HepG2 (cell line): ENCODE measurements around the gene NAV2. TPM values are rescaled to one million over a fixed set of nuclear protein-coding genes. Genes with fewer than 3 reads are reported as not detected.

Source experiments
- ATAC-seq: fragments of 200-7000 bp; cut with Tn5 transposase; 3 replicates; pipeline ENCODE4 v1.9.1; 2020; ENCODE audit warnings: mild to moderate bottlenecking, moderate library complexity
- BruUV-seq: library from RNA; stranded (reverse); fragments of 400-500 nt; replicated peaks from 2 replicates; lab custom pipeline; 2021; lab: Mats Ljungman, UMichigan
- CTCF ChIA-PET: fragments of 300-600 bp; formaldehyde crosslinking; extraction: SDS; loops from one replicate; lab custom pipeline; 2021; ENCODE audit warnings: low total read pairs, inconsistent platforms, low intra/inter-chr PET ratio; lab: Yijun Ruan, JAX
- POLR2A ChIA-PET: fragments of 350-600 bp; sonication (Branson Sonifier 250); formaldehyde crosslinking; loops from one replicate; lab custom pipeline; 2020; ENCODE audit warnings: antibody characterized with exemption, inconsistent platforms; lab: Yijun Ruan, JAX
- DNase-seq: peaks from one replicate; pipeline ENCODE4 v3.0.0-alpha.2; 2015; ENCODE audit warnings: low spot score
- FAIRE-seq: peaks from 3 replicates; lab custom pipeline; 2011; peaks lifted over from hg19 to GRCh38; lab: Jason Lieb, UNC
- H2AFZ ChIP-seq: one replicate; pipeline ENCODE4 v1.6.1; 2011; ENCODE audit warnings: low read length, inconsistent platforms
- H3K27ac ChIP-seq: fragments of 300-600 bp; 3 replicates; pipeline ENCODE4 v1.8.0; 2011; ENCODE audit warnings: mixed run types, mild to moderate bottlenecking, mixed read lengths, low read length, inconsistent platforms; ENCODE audit not compliant: insufficient read depth; ENCODE audit errors: extremely low read length
- H3K27me3 ChIP-seq, 2 experiments: fragments of 200-600 bp in 1 of 2; 2 replicates in 1 of 2; 3 replicates in 1 of 2; pipeline versions ENCODE4 v1.6.0 to v1.8.0; 2011; ENCODE audit warnings: low read length in 2 of 2, mild to moderate bottlenecking in 2 of 2, moderate library complexity in 2 of 2, inconsistent platforms in 1 of 2; ENCODE audit not compliant: insufficient read depth in 2 of 2, control insufficient read depth in 1 of 2
- H3K36me3 ChIP-seq, 2 experiments: fragments of 200-600 bp in 1 of 2; replicated peaks in 1 of 2; 2 replicates in 1 of 2; 3 replicates in 1 of 2; pipeline versions ENCODE4 v1.5.1 to v1.8.0; 2011; ENCODE audit warnings: low read length in 2 of 2, inconsistent platforms in 1 of 2; ENCODE audit not compliant: insufficient read depth in 2 of 2, control insufficient read depth in 1 of 2
- H3K4me1 ChIP-seq: 2 replicates; pipeline ENCODE4 v1.5.1; 2012; ENCODE audit warnings: low read length, inconsistent platforms; ENCODE audit not compliant: insufficient read depth
- H3K4me2 ChIP-seq: 2 replicates; pipeline ENCODE4 v1.6.0; 2011; ENCODE audit warnings: low read depth, low read length, inconsistent platforms
- H3K4me3 ChIP-seq, 3 experiments: fragments of 200-600 bp in 1 of 3; sonication (generic), shearing (Covaris generic) in 1 of 3; replicated peaks in 1 of 3; 2 replicates each; pipeline ENCODE4 v1.5.1; 2011 to 2016; ENCODE audit warnings: low read length in 3 of 3, inconsistent platforms in 2 of 3, low read depth in 2 of 3, mild to moderate bottlenecking in 2 of 3, control low read depth in 1 of 3, mixed read lengths in 1 of 3; ENCODE audit not compliant: insufficient read depth in 1 of 3
- H3K79me2 ChIP-seq: one replicate; pipeline ENCODE4 v1.6.1; 2011; ENCODE audit warnings: low read length, inconsistent platforms; ENCODE audit not compliant: insufficient read depth
- H3K9ac ChIP-seq: 2 replicates; pipeline ENCODE4 v1.6.0; 2011; ENCODE audit warnings: mild to moderate bottlenecking, low read depth, low read length, inconsistent platforms; ENCODE audit not compliant: insufficient read depth
- H3K9me3 ChIP-seq: 2 replicates; pipeline ENCODE4 v1.5.1; 2012; ENCODE audit warnings: mild to moderate bottlenecking, low read length
- H4K20me1 ChIP-seq: 2 replicates; pipeline ENCODE4 v1.6.0; 2011; ENCODE audit warnings: inconsistent platforms, mild to moderate bottlenecking, low read length, moderate library complexity; ENCODE audit not compliant: insufficient read depth
- FOXA1 ChIP-seq, 2 experiments: fragments of 450-650 bp in 1 of 2; sonication (generic) in 1 of 2; formaldehyde crosslinking in 1 of 2; IDR thresholded peaks; 2 replicates each; pipeline versions ENCODE4 v1.4.0 to v1.6.1; 2016 to 2020; ENCODE audit warnings: missing genetic modification reagents in 1 of 2
- FOXA3 ChIP-seq: IDR thresholded peaks from 2 replicates; pipeline ENCODE4 v1.6.1; 2016; ENCODE audit warnings: missing genetic modification reagents, missing compliant biosample characterization
- GZF1 ChIP-seq: sonication (generic); formaldehyde crosslinking; IDR thresholded peaks from 2 replicates; pipeline ENCODE4 v1.5.1; 2020; ENCODE audit warnings: mild to moderate bottlenecking, missing genetic modification reagents
- HMGA1 ChIP-seq: sonication (generic); formaldehyde crosslinking; conservative IDR thresholded peaks from 2 replicates; pipeline ENCODE4 v1.4.0; 2020; ENCODE audit warnings: missing genetic modification reagents
- HNRNPH1 ChIP-seq: fragments of 200-400 bp; formaldehyde crosslinking; optimal IDR thresholded peaks from 2 replicates; pipeline ENCODE3; 2017; ENCODE audit warnings: mild to moderate bottlenecking, low read depth, low read length
- IRF9 ChIP-seq: sonication (generic); formaldehyde crosslinking; IDR thresholded peaks from 2 replicates; pipeline ENCODE4 v1.8.0; 2022; ENCODE audit warnings: missing genetic modification reagents, mild to moderate bottlenecking, borderline replicate concordance
- NCOA1 ChIP-seq: sonication (generic); formaldehyde crosslinking; IDR thresholded peaks from 2 replicates; pipeline ENCODE4 v1.9.0; 2021; ENCODE audit warnings: missing genetic modification reagents
- NR2F2 ChIP-seq: IDR thresholded peaks from 2 replicates; pipeline ENCODE4 v1.6.1; 2012; ENCODE audit warnings: low read depth, inconsistent platforms, borderline replicate concordance
- SAP130 ChIP-seq: IDR thresholded peaks from 2 replicates; pipeline ENCODE4 v1.6.1; 2016; ENCODE audit warnings: low read depth
- SATB2 ChIP-seq: sonication (generic); formaldehyde crosslinking; IDR thresholded peaks from 2 replicates; pipeline ENCODE4 v1.5.0; 2020; ENCODE audit warnings: missing genetic modification reagents
- STAG1 ChIP-seq: sonication (generic); formaldehyde crosslinking; IDR thresholded peaks from 2 replicates; pipeline ENCODE4 v1.4.0; 2020; ENCODE audit warnings: missing genetic modification reagents
- TFAP4 ChIP-seq: sonication (generic); IDR thresholded peaks from 2 replicates; pipeline ENCODE4 v1.6.1; 2016; ENCODE audit warnings: low read depth, borderline replicate concordance
- ZFP82 ChIP-seq: sonication (generic); formaldehyde crosslinking; IDR thresholded peaks from 2 replicates; pipeline ENCODE4 v1.5.1; 2020; ENCODE audit warnings: mild to moderate bottlenecking, missing genetic modification reagents, borderline replicate concordance
- ZIK1 ChIP-seq: sonication (generic); formaldehyde crosslinking; IDR thresholded peaks from 2 replicates; pipeline ENCODE4 v1.5.0; 2020; ENCODE audit warnings: mild to moderate bottlenecking, low read depth, missing genetic modification reagents, borderline replicate concordance
- ZMAT3 ChIP-seq: sonication (generic); formaldehyde crosslinking; conservative IDR thresholded peaks from 2 replicates; pipeline ENCODE4 v1.7.0; 2021; ENCODE audit warnings: missing genetic modification reagents
- ZNF225 ChIP-seq: sonication (generic); formaldehyde crosslinking; IDR thresholded peaks from 2 replicates; pipeline ENCODE4 v1.4.0; 2020; ENCODE audit warnings: mild to moderate bottlenecking, missing genetic modification reagents
- ZNF251 ChIP-seq: sonication (generic); formaldehyde crosslinking; IDR thresholded peaks from 2 replicates; pipeline ENCODE4 v1.9.0; 2021; ENCODE audit warnings: mild to moderate bottlenecking, missing genetic modification reagents
- ZNF703 ChIP-seq: sonication (generic); formaldehyde crosslinking; IDR thresholded peaks from 2 replicates; pipeline ENCODE4 v1.5.1; 2020; ENCODE audit warnings: missing genetic modification reagents, mild to moderate bottlenecking, moderate library complexity, borderline replicate concordance
- ZNF75D ChIP-seq: sonication (generic); formaldehyde crosslinking; IDR thresholded peaks from 2 replicates; pipeline ENCODE4 v1.8.1; 2023; ENCODE audit warnings: missing genetic modification reagents, mild to moderate bottlenecking, borderline replicate concordance
- ZNF816 ChIP-seq: sonication (generic); formaldehyde crosslinking; IDR thresholded peaks from 2 replicates; pipeline ENCODE4 v1.8.0; 2022; ENCODE audit warnings: missing genetic modification reagents, mild to moderate bottlenecking, borderline replicate concordance
- ZNF83 ChIP-seq: sonication (generic); formaldehyde crosslinking; IDR thresholded peaks from 2 replicates; pipeline ENCODE4 v1.4.0; 2020; ENCODE audit warnings: missing genetic modification reagents, mild to moderate bottlenecking, borderline replicate concordance
- WGBS: methylation state at CpG from one replicate; pipeline ENCODE4 v1.1.6; 2017; ENCODE audit warnings: low lambda C conversion rate; 5-methylcytosine and 5-hydroxymethylcytosine counted together
- in situ Hi-C: cut with HindIII; loops from 2 replicates; pipeline ENCODE4 v1.10.0; 2017; ENCODE audit warnings: low pct_unique_long_range_greater_than_20kb; ENCODE audit not compliant: extremely low pct_ligation_motif_present
- intact Hi-C: fragments of 100-400 bp; cut with micrococcal nuclease; formaldehyde crosslinking; loops from one replicate; pipeline ENCODE4 v1.10.0; 2022; ENCODE audit not compliant: unreplicated experiment
- polyA plus RNA-seq, 8 experiments: library from polyadenylated mRNA; depleted of rRNA in 3 of 8; stranded (reverse) in 7 of 8; unstranded in 1 of 8; fragments of >200 nt; fragmentation: Illumina TruSeq in 4 of 8; extraction: Trizol in 4 of 8; gene quantifications; 2 replicates each; pipeline versions ENCODE4 v1.2.1 to v1.2.3, GENCODE V29; 2011 to 2016; ENCODE audit warnings: low read depth in 4 of 8, missing spikeins in 1 of 8, mixed read lengths in 1 of 8; ENCODE audit not compliant: insufficient read depth in 1 of 8
- total RNA-seq, 5 experiments: library from RNA; depleted of rRNA; stranded (reverse); fragments of >200 nt; fragmentation: Illumina TruSeq; extraction: Trizol; gene quantifications; 2 replicates each; pipeline ENCODE4 v1.2.3, GENCODE V29; 2016; ENCODE audit warnings: low read depth in 1 of 5
- TF ChIP-seq, protein P1 (sequence below): IDR thresholded peaks from 2 replicates; pipeline ENCODE4 v1.6.1; 2016; ENCODE audit warnings: low read depth

NAV2 gene
- total and polyA plus RNA-seq, 2 of the 13 experiments (the other 11 are each of a cell fraction or from before 2014, with no cell fraction given), result 9.3 to 34.6 TPM

DNA sequence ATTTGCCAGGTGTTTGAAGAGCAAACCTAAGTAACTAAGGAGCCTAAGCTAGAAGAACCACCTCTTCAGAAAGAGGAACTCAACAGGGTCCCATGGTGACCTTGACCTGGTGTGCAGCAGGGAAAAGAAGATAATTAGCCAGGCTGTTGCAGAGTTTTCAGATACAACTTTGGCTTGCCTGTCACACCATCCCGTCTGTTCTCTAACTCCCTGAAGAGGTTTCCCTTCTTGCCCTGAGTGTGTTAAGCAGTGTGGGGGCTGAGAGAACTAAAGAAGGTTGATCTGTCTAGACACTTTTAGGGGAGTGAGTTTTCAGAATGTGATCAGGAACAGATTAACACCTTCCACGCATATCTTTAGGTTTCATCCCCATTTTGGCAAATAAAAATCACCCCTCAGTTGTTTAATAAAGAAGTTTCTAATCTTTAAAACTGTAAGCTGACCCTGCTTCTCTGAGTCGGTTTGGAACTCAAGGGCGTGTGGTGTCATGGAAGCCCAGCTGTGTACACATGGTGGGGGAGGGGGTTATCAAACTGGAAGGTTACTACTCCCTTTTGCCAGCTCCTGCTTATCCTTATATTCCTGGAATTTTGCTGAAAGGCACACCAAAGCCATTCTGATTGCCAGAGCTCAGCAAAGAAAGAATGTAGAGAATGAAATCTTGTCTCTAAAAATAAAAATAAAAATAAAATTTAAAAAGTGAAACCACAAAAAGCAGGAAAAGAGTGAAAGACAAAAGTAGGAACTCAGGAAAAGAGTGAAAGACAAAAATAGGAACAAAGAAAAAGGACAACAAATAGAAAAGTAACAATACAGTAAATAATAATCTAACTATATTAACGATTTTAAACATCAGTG lies 377.4 kb downstream of the NAV2 start:
- Histone ChIP-seq H2AFZ (no peak overlapping the region), H3K27ac (peak overlapping the region; percentile 20), H3K9ac (no peak overlapping the region), H4K20me1 (no peaks in the 10 kb centered on the region), H3K9me3 (no peaks in the 10 kb centered on the region), H3K36me3 (peaks cover 44 to 77% of the 10 kb centered on the region in 2 experiments), H3K79me2 (no peaks in the 10 kb centered on the region), H3K27me3 (no peaks in the 10 kb centered on the region), H3K4me1 (peaks cover 41% of the 10 kb centered on the region), H3K4me2 (no peak overlapping the region; the same call in 1 of the 2 replicates), H3K4me3 (no peak overlapping the region)
- ChIA-PET CTCF (no interaction called here), POLR2A (no interaction called here)
- peak; percentile 32 for DNase-seq
- no TSS peak for BruUV-seq
- intact Hi-C loops (loop anchor here (5.0 kb wide), 1 partner anchor 68 kb away; no protein-coding TSS in a partner anchor), in situ Hi-C loops (no loop called here)
- 59% methylated on average over 5 of the region's 5 CpGs for WGBS
- no peak for FAIRE-seq
- ATAC-seq, result no peak
- TF ChIP-seq ZNF703 (no peak), TFAP4 (peak; percentile 96), ZFP82 (no peak), IRF9 (no peak), FOXA1 (IDR thresholded peaks at IDR 0.05) (no peak), FOXA1 (CRISPR knock-in tag; IDR thresholded peaks at IDR 0.05) (peak; percentile 84), ZNF816 (no peak), NR2F2 (no peak), ZNF251 (CRISPR knock-in tag) (no peak), ZNF83 (CRISPR knock-in tag) (no peak), ZNF225 (CRISPR knock-in tag) (no peak), SATB2 (CRISPR knock-in tag) (no peak), HNRNPH1 (no peak), STAG1 (CRISPR knock-in tag) (no peak), ZNF75D (CRISPR knock-in tag) (no peak), FOXA3 (CRISPR knock-in tag) (peak; percentile 78), ZIK1 (CRISPR knock-in tag) (no peak), GZF1 (CRISPR knock-in tag) (no peak), SAP130 (CRISPR knock-in tag) (0 out of 2 replicates have a peak, but pooled peaks have one; percentile 16), HMGA1 (no peak), NCOA1 (no peak), ZMAT3 (CRISPR knock-in tag) (no peak)
- TF ChIP-seq, protein P1, sequence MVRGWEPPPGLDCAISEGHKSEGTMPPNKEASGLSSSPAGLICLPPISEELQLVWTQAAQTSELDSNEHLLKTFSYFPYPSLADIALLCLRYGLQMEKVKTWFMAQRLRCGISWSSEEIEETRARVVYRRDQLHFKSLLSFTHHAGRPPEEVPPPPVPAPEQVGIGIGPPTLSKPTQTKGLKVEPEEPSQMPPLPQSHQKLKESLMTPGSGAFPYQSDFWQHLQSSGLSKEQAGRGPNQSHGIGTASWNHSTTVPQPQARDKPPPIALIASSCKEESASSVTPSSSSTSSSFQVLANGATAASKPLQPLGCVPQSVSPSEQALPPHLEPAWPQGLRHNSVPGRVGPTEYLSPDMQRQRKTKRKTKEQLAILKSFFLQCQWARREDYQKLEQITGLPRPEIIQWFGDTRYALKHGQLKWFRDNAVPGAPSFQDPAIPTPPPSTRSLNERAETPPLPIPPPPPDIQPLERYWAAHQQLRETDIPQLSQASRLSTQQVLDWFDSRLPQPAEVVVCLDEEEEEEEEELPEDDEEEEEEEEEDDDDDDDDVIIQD (CRISPR knock-in tag), result no peak
